Central memory CD4-positive, alpha-beta T cell (primary cell): Measurements from ENCODE around the gene NT5M.

ENCODE experiments used
- DNase-seq: peaks from one replicate; pipeline ENCODE4 v3.0.0; 2022

The NT5M gene

DNA sequence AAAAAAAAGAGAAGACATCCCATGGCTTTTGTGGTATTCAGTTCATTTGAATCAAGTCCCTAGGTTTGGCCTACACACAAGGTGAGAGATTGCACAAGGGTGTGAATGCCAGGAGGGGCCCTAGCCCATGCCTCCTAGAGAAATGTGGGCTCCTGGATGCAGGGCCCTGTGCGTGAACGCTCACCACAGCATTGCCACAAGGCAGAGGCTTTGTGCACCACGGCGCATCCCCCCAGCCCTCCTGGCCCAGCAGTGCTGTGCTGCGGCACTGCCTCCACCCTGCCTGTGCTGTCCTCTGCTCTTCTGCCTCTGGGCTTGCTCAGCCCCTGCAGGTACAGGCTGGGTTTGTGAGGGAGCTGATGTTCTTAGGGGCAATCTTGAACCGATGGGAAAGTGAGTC, 92.7 kb downstream of the NT5M start:
- DNase-seq = no peak
